GM18951 (cell line): Measurements from ENCODE around the gene VSTM5.

Experiments used
- POLR2A ChIP-seq: IDR thresholded peaks from 4 replicates; pipeline ENCODE4 v1.6.1; 2011; ENCODE audit warnings: mild to moderate bottlenecking; ENCODE audit not compliant: insufficient read length, insufficient read depth; ENCODE audit errors: extremely low read depth
- in situ Hi-C: fragments of 300-500 bp; cut with MboI; formaldehyde crosslinking; loops from one replicate; pipeline ENCODE4 v1.12.0; 2022; ENCODE audit warnings: low sequenced_read_pairs, mixed read lengths, inconsistent platforms; ENCODE audit not compliant: unreplicated experiment

VSTM5 gene

DNA sequence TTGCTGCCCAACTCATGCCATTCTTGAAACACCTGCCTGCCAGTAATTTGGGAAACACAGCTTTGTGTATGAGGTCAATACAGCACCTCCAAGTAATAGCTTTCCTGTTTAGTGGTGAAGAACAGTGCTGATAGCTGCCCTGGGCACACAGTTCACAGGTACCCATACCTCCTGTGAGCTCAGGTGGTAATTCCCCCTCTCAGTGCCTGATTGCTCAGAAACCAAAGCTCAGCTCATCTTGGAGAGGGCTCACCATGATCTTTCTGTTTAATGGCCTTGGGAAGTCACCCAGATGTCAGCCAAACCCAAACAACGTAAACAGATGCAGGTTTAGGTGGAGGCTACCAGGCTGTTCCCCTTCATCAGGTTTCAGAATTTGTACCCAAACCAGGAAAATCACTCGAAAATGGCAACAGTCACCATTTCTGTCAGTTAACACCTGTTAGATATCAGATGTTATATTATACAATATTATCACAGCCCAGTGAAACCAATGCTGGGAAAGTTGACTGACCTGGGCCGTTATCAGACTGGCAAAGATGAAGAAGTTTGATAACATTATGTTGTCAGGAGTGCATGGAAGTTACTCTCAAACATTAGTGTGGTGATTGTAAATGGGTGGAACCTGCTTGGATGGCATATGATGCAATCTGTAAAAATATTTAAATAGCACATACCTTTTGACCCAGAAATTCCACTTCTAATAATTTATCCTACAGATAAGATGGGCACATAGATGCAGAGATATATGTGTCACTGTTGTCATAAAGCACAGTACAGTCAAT is 18.9 kb downstream of the VSTM5 start:
- in situ Hi-C loops = no loop called here
- no peak for TF ChIP-seq POLR2A

DNA sequence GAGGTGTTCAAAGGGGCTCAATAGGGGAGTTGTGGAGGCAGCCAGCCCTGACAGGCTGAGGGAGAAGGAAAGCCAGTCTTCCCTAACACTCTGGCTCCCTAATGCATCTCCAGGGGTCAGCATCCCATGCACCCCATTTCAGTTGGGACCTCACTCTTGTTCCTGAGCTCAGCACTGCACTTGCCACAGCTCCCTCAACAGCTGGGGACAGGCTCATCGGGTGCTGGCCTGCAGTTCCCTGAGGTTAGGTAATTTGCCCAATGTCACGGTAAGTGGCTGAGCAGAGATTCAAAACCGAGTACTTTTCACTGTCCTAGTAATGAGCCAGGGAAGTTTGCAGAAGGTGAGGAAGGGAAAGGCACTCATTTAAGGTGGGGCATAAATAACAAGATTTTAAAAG is 20.8 kb downstream of the VSTM5 start:
- in situ Hi-C loops = no loop called here
- TF ChIP-seq POLR2A = no peak

DNA sequence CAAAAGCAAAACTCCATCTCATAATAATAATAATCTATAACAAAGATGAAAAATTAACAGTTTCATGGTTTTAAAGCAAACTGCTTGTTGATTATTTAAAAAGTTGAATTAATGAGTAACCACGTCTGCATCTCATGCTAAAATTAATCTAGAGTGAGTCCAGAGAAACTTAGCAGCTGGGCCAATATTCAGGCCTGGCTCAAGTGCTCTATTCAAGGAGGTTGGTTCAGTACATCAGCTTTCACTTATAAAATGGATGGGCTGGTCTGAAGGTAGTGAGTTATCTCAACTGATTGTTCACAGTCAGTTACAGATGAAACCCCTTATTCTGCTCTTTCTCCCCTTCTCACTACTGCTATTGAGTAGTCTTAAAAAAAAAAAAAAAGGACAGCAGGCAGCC is 23.1 kb downstream of the VSTM5 start:
- no peak for TF ChIP-seq POLR2A
- in situ Hi-C loops = no loop called here

DNA sequence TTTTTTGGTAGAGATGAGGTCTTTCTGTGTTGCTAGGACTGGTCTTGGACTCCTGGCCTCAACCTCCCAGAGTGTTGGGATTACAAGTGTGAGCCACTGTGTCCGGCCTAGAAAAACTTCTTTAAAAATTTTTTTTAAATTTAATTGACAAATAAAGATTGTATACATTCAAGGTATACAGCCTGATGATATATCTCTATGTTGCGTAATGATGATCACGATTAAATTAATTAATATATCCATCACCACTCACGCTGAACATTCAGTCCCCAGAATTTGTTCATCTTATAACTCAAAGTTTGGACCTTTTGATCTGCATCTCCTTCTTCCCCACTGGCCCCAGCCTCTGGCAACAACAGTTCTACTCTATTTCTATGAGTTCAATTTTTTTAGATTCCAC is 27.2 kb downstream of the VSTM5 start:
- in situ Hi-C loops = no loop called here
- TF ChIP-seq POLR2A = no peak

DNA sequence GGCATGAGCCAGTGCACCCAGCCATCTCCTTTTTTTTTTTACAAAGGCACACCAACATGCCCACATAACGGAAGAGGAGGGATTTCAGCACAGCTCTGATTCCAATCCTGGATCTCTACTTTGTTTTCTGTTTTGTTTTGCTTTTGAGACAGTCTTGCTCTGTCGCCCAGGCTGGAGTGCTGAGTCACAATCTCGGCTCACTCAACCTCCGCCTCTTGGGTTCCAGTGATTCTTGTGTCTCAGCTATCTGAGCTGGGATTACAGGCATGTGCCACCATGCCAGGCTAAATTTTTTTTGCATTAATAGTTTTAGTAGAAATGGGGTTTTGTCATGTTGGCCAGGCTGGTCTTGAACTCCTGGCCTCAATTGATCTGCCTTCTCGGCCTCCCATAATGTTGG is 28.1 kb downstream of the VSTM5 start:
- TF ChIP-seq POLR2A = no peak
- in situ Hi-C loops = no loop called here

DNA sequence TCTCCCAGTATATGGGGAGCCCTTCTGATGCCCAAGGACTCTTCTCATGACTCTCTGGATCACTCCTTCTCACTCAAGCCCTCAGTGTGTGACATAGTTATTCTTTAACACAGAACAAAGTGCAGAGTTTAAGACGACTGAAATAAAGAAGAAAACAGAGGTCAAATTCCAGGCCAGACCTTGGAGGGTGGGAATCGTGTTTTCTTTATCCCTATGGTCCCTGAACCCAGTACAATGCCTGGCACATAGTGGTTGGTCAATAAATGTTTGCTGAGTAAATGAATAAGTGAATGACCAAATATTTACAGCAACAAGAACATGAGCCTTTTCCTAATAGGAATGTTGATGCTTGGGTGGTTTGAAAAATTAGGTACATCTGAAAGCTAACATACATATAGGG is 28.8 kb downstream of the VSTM5 start:
- in situ Hi-C loops = no loop called here

DNA sequence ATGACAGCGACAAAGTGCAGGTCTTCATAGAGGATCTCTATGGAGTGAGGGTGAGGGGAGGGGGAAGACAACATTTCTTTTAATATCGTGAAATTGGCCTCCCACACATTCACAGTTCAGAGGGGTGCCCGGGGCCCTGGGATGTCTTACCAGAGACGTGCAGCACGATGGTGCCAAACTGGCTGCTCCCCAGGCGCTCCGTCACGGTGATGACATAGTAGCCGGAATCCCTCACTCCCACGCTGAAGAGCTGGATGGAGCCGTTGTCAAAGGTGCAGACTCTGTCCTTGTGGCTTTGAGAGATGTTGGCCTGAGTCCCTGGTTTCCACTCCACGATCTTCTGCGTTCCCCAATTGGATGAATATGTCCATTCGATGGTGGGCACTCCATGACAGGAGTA is 29.6 kb downstream of the VSTM5 start:
- in situ Hi-C loops = no loop called here
- TF ChIP-seq POLR2A = no peak

More for the DNA sequence above, 28.8 kb downstream of the VSTM5 start:
- TF ChIP-seq POLR2A = no peak

DNA sequence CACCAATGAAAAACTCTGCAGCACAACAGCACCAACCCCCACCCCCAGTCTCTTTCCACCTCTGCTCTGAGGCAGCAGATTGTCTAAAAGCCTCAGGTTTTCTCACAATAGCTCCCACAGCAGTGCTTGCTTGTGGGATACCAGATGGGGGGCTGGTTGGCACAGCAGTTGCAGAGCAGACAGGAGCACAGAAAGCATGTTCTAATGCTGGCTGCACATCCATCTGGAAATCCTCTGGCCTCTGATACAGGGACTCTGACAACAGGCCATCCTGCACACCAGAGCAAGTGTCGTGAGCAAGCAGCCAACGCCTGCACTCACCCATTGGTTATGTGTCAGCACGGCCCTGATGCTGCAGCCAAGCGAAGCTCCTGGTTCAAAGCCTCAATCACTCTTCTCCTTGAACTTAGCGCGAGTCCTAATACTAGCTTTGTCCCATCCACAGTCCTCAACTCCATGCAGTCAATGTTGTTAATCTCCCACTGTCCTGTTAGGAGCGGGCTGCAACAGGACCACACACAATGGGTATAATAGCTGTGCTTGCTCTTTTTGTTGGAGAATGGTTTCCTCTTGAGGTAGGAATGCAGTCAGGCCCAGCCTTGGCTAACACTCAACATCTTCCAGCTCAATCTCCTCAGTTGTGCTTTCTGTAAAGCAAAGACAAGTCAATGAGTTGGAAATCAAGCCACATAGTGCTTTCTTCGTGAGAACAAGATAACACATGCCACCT is 30.3 kb downstream of the VSTM5 start:
- TF ChIP-seq POLR2A = no peak
- in situ Hi-C loops = no loop called here

DNA sequence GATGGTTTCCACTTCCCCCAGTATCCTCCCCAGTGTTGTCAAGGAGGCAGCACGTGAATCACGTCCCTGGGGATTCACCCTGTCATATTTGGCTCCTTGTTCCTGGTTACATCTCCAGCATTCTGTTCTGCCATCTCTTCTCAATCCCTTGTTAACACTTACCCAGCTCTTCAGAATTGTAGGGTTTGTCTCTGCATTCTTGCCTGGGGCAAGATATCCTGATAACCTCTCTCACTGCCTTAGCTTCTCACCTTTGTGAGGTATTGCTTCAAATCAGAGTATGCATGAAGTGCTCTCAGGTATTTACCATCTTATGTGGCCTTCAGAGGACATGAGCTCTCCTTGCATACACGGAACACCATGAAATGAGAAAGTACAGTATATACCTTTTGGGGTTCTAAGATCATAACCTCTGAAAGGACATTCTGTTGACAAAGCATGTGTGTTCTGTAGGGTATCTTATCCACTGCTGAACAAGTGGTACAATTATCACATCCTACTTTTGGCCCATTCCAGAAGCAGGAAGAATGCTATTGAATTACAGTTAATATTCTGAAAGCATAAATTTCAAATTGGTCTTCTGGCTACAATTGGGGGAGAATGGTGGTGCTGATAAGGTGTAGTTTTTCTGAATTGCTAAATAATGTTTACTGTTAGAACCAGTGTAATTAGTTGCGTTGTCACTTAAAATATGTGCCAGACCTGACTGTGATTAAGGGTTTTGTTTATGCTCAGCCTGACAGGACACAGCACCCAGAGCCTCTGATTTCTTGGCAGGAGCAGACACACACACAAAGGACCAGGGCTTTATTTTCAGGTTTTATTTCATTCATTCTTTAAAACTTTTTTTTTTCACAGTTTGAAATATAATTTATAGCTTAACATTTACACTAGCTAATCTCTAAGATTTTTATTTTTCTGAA is 32.7 kb downstream of the VSTM5 start:
- in situ Hi-C loops = no loop called here
- TF ChIP-seq POLR2A = no peak

DNA sequence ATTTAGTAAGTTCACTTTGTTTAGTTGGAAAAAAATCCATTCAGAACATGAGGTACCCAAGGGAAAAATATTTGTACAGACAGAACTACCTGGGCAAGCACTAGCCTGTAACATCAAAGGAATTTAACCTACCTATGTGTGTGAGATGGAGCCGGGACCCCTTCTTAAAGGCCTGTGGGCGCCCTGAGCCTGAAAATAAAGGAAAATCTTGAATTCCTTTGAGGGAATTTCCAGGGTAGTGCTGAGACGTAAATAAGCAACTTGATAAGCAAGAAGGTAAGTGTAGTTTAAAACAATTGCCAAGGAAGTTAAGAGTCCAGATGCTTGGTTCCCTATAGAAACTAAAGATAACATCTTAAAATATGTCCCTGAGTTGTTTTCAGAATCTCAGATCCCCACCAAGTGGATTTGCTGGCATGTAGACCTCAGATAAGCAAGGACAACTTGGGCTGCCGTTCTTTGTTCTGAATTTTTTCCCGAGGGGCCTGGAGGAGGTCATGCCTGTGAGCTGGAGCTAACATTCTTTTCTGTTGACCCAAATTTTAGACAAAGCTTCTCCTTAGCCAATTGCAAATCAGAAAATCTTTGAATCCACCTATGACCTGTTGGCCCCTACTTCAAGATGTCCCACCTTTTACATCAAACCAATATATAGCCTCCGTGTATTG is 35.3 kb downstream of the VSTM5 start:
- in situ Hi-C loops = no loop called here
- TF ChIP-seq POLR2A = no peak

DNA sequence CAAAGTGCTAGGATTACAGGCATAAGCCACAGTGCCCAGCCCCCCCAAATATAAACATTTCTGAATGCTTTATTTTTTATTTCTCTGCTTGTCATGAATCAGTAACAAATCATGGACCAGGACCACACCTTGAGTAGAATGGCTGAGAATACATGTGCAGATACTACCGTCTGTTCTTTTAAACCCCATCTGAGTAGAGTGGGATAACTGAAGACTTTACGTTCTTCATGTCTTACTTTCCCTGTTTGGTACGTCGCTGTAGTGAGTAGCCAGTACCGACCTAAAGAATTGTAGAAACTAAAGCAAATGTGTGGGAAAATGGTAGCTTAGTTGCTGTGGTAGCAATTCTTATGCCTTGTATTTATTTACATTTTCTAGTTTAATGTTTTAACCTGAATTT is 36.4 kb downstream of the VSTM5 start:
- TF ChIP-seq POLR2A = no peak
- in situ Hi-C loops = no loop called here

DNA sequence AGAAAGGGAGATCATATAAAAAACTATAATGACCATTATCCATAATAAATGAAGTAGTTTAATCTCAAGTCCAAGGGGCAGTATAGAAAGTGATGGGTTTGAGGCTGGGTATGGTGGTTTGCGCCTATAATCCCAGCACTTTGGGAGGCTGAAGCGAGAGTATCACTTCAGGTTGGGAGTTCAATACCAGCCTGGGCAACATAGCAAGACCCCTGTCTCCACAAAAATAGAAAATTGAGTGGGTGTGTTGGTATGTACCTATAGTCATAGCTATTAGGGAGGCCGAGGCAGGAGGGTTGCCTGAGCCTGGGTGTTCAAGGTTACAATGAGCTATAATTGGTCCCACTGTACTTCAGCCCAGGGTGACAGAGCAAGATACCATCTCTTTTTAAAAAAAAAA is 42.4 kb downstream of the VSTM5 start:
- in situ Hi-C loops = no loop called here
- no peak for TF ChIP-seq POLR2A

DNA sequence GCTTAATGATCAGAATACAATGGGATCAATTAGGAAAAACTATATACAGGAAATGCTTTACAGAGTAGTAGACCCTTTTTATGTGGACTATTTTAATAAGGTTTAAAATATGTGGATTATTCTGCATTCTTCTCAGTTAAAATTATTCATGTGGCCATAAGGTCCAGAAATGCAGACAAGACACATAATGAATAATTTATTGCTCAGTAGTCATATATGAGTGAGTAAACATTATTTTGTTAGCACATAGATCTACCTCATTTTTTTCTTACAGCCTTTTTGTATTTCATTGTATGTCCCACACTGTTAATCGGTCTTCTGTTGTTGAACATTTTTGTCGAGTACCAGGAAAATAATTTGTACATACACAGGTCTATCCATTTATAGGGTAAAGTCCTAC is 45.5 kb downstream of the VSTM5 start:
- in situ Hi-C loops = no loop called here
- no peak for TF ChIP-seq POLR2A

DNA sequence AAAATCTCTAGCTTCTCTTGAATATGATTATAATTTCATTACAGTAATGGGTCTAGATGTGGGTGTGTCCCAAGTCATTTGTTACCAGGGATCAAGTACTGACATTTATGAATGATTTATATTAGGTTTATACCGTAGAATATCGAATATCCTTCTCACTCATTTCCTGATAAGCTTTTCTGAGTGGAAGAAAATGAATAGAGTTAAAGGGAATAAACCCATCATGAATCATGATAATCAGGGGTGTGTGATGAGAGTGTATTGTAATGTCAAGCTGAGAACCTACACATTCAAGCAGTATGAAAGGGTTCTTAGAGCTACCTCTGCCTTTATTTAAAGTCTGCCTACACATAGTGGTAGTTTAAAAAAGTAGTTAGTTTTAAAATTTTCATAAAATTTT is 49.1 kb downstream of the VSTM5 start:
- no peak for TF ChIP-seq POLR2A
- in situ Hi-C loops = no loop called here
